ENCODE measurements around the gene JAKMIP1.
A peak's percentile ranks its signal among the peaks of the same experiment; 100 is the strongest.

JAKMIP1 gene

GRCh38 chr4:6090931-6091330, 109.4 kb downstream of the JAKMIP1 start:
- no peak for DNase-seq

- no peak for DNase-seq
Observed at GRCh38 chr4:6088950-6089349, 111.4 kb downstream of the JAKMIP1 start.

- DNase-seq: peak in 1 of 2 donors; percentile 6
Observed at GRCh38 chr4:6087669-6088341, 112.5 kb downstream of the JAKMIP1 start.

- no peak for DNase-seq
Observed at GRCh38 chr4:6086846-6087245, 113.5 kb downstream of the JAKMIP1 start.

GRCh38 chr4:6085691-6086628, 114.4 kb downstream of the JAKMIP1 start:
- DNase-seq: no peak

GRCh38 chr4:6085028-6085690, 115.2 kb downstream of the JAKMIP1 start:
- DNase-seq: no peak

GRCh38 chr4:6079965-6080364, 120.4 kb downstream of the JAKMIP1 start:
- DNase-seq: no peak

- DNase-seq: no peak
Observed at GRCh38 chr4:6078560-6078959, 121.8 kb downstream of the JAKMIP1 start.

GRCh38 chr4:6076391-6076790, 124.0 kb downstream of the JAKMIP1 start:
- DNase-seq: no peak

- DNase-seq: no peak
Observed at GRCh38 chr4:6074758-6075157, 125.6 kb downstream of the JAKMIP1 start.

GRCh38 chr4:6071959-6072720, 128.2 kb downstream of the JAKMIP1 start:
- no peak for DNase-seq

- no peak for DNase-seq
Observed at GRCh38 chr4:6071191-6071958, 129.0 kb downstream of the JAKMIP1 start.

- no peak for DNase-seq
Observed at GRCh38 chr4:6069845-6070709, 130.3 kb downstream of the JAKMIP1 start.

GRCh38 chr4:6068986-6069385, 131.4 kb downstream of the JAKMIP1 start:
- no peak for DNase-seq

- DNase-seq: no peak
Observed at GRCh38 chr4:6065934-6066590, 134.3 kb downstream of the JAKMIP1 start.

GRCh38 chr4:6065166-6065565, 135.2 kb downstream of the JAKMIP1 start:
- DNase-seq: no peak

- DNase-seq: no peak
Observed at GRCh38 chr4:6064383-6064782, 136.0 kb downstream of the JAKMIP1 start.

GRCh38 chr4:6063684-6064083, 136.7 kb downstream of the JAKMIP1 start:
- no peak for DNase-seq

GRCh38 chr4:6062133-6062532, 138.2 kb downstream of the JAKMIP1 start:
- no peak for DNase-seq

GRCh38 chr4:6059375-6059805, 141.0 kb downstream of the JAKMIP1 start:
- no peak for DNase-seq
